HG03342 (cell line): ENCODE results near the gene FUS.
"Not testable (repeated sequence)": the region's sequence is repeated elsewhere in the genome, so short reads cannot be mapped to it uniquely, and the experiment has no call there.

Experiments
- ATAC-seq: cut with Tn5 transposase; IDR thresholded peaks from one replicate; pipeline ENCODE4 v1.9.1; 2021; ENCODE audit warnings: mild to moderate bottlenecking, moderate library complexity; ENCODE audit not compliant: unreplicated experiment

Gene FUS

DNA sequence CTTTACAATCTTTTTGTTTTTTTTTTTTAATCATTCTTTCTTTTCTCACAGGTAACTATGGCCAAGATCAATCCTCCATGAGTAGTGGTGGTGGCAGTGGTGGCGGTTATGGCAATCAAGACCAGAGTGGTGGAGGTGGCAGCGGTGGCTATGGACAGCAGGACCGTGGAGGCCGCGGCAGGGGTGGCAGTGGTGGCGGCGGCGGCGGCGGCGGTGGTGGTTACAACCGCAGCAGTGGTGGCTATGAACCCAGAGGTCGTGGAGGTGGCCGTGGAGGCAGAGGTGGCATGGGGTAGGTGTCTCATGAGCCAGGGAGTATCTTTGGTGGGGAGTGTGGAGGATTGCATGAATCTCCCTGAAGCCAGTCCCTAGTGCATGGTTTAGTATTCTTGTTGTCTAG is 4.9 kb downstream of the FUS start:
- ATAC-seq, result no peak

DNA sequence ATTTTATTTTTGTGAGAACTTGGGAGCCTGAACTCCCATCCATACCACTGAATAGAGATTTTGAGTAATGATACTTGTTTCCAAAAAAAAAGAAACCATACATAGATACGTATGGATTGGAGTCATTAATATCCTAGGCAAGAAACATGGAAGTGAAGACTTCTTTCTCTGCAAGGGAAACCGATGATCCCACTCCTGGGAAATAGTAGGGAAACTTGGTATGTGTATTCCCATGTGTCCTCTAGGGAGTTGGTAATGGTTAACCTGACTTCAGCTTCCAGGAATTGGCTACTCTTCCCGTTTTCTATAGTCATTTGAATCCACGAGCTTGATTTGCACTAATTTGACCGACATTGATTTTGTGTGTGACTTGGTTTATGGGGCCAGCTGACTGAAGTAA is 5.4 kb downstream of the FUS start:
- ATAC-seq, result no peak

DNA sequence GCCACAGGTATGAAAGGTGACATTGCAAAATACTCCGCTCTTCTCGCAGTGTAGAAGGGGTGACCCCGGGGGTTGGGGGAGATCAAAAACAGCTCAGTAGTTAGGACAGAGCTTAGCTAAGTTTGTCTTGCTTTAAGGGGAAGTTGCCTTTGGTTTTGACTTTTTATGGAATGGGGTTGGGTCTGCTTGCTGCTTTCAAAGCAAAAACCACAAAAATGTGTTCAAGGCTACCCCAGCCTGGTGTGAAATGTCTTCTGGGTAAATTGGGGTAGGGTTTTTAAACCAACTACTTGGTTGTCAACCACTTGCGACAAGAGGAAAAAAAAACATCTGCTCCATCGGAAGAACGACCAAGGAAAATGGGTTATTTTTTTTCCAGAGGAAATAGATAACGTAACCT is 6.2 kb downstream of the FUS start:
- ATAC-seq, result no peak

DNA sequence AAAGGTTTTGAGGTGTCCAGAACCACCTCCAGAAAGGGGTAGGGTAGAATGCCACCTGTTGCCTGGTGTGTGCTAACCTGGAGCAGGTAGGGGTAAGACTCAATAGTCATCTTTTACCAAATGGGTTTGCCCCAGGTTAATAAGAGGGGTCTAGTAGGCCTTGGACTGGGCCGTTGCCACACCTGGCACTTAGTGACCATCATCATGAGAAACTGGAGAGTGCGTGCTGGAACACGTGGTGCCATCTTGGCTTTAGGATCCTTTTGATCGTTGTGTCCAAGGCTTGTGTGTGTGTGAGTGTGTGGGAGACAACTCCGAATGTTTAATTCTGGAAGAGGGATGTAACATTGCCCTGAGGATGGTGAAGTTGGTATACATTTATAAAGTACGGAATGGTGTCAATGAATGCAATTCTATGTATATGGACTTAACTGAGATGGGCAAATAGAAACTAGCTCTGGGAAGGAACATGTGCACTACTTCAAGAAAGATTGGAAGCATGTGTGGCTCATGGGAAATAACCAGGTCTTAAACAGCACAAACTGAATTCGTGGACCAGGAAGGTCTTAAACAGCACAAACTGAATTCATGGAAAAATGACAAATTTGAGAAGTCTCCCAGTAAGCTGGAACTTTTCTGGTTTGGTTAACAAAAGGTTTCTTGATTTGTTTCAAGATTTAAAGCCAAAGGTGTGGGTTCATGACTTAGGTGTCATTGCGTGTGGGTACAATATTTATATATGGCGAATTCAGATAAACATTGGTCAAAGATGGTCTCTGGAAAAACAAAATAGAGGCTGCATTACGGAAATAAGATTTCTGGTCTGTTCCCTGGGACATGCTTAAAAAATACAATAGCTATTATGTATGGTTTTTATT is 7.2 kb downstream of the FUS start:
- no peak for ATAC-seq

DNA sequence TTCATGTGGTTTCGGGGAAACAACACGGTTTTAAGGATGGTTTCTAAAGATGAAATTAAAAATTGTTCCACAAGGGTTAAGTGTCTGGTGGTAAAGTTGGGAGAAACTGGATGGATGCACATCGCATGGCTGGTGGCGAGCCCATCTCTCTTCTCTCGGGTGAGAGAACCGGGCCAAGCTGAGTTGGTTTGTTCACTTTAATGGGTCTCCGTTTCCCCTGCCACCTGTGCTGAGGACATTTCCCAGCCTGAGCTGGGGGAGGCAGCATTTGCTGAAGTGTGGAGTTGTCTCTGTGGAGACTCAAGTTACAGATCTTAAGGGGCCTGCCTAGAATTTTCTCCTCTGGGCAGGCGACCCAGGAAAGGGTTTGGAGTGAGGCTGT is 7.9 kb downstream of the FUS start:
- ATAC-seq, result no peak

DNA sequence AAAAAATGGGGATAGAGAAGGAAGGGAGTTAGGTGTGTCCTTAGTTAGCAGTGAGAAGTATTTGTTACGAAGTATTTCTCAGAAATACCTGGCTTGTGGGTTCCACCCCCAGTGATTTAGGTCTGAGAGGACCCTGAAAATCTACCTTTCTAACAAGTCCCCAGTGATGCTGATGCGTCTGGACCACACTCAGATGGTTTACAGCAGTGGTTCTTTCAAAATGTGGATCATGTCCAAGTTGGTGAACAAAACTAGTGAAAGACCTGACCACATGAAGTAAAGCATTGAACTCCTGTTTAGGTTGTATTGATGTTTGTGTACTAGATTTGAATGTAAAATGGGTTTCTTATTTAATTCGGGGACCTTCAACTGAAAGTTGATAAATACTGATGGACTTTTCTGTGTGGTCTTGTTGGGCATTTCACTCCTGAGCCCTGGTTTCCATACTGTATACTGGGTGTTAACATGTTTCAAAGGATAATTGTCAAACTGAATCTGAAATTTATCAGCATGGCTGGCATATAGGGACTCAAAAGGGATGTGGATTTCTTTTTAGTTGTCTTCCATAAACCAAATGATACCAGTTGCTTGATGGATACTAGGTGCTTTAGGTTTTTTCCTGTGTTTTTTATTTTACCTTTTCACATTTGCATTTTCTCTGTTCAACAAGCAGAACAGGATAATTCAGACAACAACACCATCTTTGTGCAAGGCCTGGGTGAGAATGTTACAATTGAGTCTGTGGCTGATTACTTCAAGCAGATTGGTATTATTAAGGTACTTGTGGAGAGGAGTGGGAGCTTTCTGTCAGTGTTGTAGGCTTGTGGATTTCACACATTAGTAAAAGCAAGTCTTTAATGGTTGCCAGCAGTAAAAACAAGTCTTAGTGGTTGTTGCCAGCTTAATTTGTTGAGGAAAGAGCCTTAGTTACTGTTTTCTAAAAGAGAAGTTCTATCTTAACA is 8.8 kb downstream of the FUS start:
- no peak for ATAC-seq

DNA sequence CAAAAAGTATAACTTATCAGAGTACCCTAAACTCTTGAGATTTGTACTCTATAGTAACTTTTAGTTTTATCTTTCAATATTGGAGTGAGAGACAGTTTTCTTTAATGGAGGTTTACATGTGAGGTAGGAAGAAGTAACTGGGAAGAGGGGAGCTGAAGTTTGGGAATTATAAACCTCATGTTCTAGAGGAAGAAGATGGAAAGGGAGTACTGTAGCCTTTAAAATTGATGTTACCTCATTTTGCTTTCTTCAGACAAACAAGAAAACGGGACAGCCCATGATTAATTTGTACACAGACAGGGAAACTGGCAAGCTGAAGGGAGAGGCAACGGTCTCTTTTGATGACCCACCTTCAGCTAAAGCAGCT is 9.5 kb downstream of the FUS start:
- ATAC-seq, result no peak

DNA sequence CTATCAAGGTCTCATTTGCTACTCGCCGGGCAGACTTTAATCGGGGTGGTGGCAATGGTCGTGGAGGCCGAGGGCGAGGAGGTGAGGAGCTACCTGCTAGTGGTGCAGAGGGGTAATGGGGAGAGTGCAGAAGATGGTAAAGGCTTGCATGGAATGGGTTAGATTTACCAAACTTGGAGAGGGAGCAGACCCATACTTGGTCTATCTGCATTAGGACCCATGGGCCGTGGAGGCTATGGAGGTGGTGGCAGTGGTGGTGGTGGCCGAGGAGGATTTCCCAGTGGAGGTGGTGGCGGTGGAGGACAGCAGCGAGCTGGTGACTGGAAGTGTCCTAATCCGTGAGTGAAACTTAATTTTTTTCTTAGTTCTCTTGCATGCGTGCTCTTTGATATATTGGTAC is 10.1 kb downstream of the FUS start:
- no peak for ATAC-seq

DNA sequence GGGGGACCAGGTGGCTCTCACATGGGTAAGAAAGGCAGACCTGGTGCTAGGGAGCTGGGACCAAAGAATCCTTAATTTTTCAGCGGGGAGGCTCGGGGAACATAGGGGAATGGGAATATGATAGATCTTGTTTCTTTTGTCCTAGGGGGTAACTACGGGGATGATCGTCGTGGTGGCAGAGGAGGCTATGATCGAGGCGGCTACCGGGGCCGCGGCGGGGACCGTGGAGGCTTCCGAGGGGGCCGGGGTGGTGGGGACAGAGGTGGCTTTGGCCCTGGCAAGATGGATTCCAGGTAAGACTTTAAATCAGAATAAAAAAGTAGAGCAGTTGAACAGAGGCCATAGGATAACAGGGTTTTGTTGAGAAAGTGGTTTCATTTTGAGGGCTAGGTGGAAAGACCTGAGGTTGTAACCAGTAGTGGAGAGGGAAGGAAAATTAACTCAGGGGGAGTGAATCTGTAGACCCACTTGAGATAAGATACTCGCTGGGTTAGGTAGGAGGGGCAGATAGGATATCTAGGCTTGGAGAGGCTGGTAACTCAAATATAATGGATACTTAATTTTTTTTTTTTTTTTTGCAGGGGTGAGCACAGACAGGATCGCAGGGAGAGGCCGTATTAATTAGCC is 11.0 kb downstream of the FUS start:
- ATAC-seq, result no peak

DNA sequence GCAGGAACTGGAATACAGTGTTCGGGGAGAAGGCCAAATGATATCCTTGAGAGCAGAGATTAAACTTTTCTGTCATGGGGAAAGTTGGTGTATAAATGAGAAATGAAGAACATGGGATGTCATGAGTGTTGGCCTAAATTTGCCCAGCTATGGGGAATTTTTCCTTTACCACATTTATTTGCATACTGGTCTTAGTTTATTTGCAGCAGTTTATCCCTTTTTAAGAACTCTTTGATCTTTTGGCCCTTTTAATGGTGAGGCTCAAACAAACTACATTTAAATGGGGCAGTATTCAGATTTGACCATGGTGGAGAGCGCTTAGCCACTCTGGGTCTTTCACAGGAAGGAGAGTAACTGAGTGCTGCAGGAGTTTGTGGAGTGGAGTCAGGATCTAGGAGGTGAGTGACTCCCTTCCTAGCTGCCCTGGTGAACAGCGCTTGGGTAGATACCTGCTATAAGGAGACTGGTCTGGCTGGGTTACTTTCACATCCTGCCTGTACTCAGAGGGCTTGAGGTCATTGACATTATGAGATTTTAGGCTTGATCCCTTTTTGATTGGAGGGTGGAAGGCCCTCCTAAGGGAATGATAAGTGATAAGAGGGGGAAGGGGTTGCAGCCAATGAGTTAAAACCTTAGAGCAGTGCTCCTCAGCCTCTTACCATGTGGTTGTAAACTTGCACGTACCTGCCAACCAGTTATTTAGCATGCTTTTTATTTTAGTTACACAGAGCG is 11.9 kb downstream of the FUS start:
- no peak for ATAC-seq

DNA sequence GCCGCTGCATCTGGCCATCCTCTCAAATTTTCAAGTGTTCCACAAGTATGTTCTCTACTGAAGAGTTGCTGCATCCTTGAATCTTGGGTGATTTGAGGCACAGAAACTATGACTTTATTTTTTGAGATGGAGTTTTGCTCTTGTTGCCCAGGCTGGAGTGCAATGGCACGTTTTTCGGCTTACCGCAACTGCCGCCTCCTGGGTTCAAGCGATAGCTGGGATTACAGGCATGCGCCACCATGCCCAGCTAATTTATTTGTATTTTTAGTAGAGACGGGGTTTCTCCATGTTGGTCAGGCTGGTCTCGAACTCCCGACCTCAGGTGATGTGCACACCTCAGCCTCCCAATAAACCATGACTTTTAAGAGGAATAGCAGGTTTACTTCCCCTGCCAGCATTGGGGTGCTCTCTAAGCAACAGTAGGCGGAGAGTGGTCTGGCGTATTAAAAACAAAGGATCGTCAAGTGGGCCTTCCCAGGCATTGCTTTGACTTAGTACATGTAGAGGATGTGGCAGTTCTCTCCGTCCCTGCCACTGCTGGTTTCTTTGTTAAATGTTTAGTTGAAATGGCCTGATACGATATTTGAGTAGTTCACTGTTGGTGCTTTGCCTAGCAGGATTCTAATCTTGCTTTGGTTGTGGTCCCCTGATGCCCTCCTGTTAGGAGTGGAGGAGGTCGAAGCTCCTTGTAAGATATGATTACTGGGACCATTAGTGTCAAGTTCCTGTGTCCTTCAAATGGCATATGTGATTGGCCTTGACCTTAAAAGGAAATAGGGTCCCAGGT is 13.1 kb downstream of the FUS start:
- no peak for ATAC-seq

DNA sequence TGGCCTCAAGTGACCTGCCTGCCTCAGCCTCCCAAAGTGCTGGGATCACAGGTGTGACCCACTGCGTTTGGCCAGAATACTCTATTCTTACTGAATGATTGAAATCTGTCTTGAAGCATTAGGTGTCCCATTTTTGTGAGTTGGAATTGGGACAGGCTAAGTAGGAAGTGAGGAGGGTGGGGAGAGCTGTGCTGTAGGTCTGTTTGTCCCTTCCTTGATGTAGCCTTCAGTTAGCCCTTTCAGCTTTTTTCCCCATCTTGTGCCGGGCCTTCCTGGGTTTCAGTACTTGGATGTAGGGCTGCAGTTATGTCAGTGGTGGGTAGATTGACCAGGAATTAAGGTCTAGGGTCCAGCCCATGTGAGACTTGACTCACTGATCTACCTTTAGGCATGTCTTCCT is 13.9 kb downstream of the FUS start:
- no peak for ATAC-seq

DNA sequence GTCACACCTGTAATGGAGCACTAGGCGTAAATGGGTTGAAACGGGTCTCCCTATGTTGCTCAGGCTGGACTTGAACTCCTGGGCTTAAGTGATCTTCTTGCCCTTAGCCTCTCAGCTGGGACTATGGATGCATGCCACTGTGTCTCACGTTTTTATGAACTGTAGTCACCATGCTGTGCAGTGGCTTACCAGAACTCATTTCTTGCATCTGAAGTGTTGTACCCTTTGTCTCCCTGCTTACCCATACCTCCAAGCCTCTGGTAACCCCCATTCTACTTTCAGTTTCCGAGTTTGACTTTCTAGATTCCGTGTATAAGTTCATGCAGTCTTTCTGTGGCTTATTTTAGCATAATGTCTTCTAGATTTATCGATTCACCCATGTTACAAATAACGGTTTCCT is 15.0 kb downstream of the FUS start:
- ATAC-seq, result no peak

DNA sequence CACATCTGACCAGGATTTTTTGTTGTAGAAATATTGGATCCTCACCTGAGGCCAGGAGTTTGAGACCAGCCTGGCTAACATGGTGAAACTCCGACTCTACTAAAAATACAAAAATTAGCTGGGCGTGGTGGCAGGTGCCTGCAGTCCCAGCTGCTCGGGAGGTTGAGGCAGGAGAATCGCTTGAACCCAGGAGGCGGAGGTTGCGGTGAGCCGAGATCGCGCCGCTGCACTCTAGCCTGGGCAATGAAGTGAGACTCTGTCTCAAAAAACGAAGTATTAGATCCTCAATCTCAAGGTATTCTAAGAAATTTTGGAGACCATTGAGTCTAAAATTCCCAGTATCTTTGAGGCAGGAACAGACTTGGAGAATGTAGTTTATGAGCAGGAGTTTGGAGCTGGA is 15.9 kb downstream of the FUS start:
- ATAC-seq, result not testable (repeated sequence)

DNA sequence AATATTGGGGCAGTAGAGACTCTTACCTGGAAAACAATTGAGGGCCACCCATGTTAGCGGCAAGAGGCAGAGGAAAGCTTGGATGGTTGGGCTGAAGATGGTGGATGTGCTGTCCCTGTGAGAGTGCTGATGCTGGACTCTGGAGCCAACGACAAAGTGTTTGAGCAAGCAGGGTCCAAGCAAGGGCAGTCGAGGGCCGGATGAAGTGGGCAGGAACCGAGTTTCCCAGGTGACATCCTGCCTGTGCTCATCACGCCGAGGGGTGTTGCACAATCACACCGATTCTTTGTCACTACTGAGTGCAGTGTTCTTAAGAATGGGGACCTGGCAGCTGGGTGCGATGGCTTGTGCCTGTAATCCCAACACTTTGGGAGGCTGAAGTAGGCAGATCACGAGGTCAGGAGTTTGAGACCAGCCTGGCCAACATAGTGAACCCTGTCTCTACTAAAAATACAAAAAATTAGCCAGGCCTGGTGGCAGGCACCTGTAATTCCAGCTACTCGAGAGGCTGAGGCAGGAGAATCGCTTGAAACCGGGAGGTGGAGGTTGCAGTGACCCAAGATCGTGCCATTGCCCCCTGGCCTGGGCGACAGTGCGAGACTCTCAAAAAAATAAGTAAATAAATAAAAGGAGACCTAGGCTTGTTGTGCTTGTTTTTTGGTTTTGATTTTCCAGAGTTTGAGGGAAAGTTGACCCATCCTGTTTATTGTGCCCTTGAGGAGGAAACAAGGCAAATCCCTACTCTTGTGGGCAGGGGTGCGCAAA is 16.6 kb downstream of the FUS start:
- ATAC-seq, result no peak

DNA sequence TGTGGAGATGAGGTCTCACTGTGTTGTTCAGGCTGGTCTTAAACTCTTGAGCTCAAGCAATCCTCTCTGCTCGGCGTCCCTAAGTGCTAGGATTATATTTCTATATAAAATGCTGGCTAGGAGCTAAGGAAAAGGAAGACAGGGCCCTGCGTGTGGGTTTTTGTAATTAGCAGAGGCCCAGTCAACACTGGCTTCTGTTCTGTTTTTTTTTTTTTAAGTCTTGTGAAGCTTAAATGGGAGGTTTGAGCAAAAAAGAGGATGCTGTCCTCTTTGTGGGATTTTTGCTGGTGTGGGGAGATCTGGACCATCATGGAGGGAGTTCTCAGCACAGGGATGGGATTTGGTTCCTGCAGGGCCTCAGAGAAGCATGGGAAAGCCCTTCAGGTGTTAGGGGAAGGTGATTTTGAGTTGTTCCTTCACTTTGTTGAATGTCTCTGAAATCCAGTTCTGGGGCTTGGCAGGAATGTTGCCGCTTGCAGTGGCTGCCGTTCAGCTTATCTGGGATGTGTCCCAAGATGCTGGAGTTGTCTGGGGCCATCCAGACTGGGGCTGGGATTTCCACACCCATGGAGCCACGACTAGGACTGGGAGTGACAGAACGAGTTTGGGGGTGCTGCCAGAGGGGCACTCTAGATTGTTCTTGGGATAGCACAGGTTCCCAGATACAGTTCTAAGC is 18.4 kb downstream of the FUS start:
- no peak for ATAC-seq

DNA sequence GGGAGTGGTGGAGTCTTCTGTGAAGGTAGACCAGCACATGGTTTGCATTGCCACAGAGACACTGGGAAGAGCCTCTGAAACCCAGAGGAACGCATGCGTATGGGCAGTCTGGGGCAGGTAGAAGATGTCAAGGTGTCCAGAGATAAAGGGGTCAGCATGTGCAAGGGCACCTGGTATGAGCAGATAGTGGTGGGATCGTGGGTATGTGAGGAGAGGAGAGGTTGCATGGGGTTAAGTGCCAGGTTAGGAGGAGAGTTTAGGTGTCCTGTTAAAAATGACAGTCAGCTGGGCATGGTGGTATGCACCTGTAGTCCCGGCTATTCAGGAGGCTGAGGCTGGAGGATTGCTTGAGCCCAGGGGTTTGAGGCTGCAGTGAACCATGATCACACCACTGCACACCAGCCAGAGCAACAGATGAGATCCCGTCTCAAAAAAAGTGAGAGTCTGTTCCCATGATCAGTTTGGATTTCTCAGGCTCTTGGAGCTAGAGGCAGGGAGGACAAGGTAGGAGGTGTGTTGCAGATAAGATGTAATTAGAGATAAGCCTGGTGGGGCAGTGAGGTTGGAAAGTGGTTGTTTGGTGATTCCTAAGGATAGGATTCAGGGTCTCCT is 19.6 kb downstream of the FUS start:
- ATAC-seq, result no peak

DNA sequence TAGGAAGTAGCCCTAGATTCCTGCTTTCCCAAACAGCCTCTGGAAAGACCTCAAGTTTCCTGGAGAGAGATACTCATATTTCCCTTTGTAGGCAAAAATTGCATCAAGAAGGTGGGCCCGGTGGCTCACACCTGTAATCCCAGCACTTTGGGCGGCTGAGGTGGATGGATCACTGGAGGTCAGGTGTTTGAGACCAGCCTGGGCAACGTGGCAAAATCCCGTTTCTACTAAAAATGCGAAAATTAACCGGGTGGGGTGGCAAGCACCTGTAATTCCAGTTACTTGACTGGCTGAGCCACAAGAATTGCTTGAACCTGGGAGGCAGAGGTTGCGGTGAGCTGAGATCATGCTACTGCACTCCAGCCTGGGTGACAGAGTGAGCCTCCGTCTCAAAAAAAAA is 20.2 kb downstream of the FUS start:
- ATAC-seq, result not testable (repeated sequence)
